Esophagus muscularis mucosa (tissue), 4 donors: ENCODE results near the gene MSRB2. TPM values are rescaled to one million over a fixed set of nuclear protein-coding genes. Genes with fewer than 3 reads are reported as not detected.

Experiments used
- DNase-seq: peaks from one replicate; pipeline ENCODE4 v3.0.0-alpha.2; 2017; ENCODE audit errors: extremely low spot score
- H3K27ac ChIP-seq, 4 donors: fragments of 200-600 bp; sonication (generic); replicated peaks in 1 of 4; 1 replicate in 3 of 4; 2 replicates in 1 of 4; pipeline ENCODE4 v1.5.1; 2016 to 2019; ENCODE audit warnings: mild to moderate bottlenecking in 1 of 4
- H3K27me3 ChIP-seq, 4 donors: fragments of 200-600 bp; sonication (generic); one replicate each; pipeline versions ENCODE4 v1.5.1 to v1.6.0; 2016 to 2019
- H3K36me3 ChIP-seq, 4 donors: fragments of 200-600 bp; sonication (generic); one replicate each; pipeline ENCODE4 v1.5.1; 2016 to 2019
- H3K4me1 ChIP-seq, 4 donors: fragments of 200-600 bp; sonication (generic); one replicate each; pipeline ENCODE4 v1.5.1; 2016 to 2019
- H3K4me3 ChIP-seq, 4 donors: fragments of 200-600 bp; sonication (generic); 1 replicate in 2 of 4; 2 replicates in 2 of 4; pipeline ENCODE4 v1.5.1; 2016 to 2019; ENCODE audit warnings: mild to moderate bottlenecking in 4 of 4, moderate library complexity in 1 of 4
- H3K9me3 ChIP-seq, 4 donors: fragments of 200-600 bp; sonication (generic); 1 replicate in 3 of 4; 2 replicates in 1 of 4; pipeline ENCODE4 v1.5.1; 2016 to 2019
- EP300 ChIP-seq: sonication (generic); formaldehyde crosslinking; IDR thresholded peaks from one replicate; pipeline ENCODE4 v1.6.1; 2017; ENCODE audit warnings: antibody characterized with exemption
- POLR2A ChIP-seq: fragments of 450-650 bp; IDR thresholded peaks from one replicate; pipeline ENCODE4 v1.6.1; 2017; ENCODE audit warnings: antibody characterized with exemption, moderate library complexity, mild to moderate bottlenecking, low read depth
- POLR2AphosphoS5 ChIP-seq, 2 donors: sonication (generic); formaldehyde crosslinking; IDR thresholded peaks; one replicate each; pipeline ENCODE4 v1.6.1; 2017; ENCODE audit warnings: antibody characterized with exemption in 2 of 2
- WGBS: methylation state at CpG from one replicate; pipeline ENCODE4 v1.1.5; 2018; 5-methylcytosine and 5-hydroxymethylcytosine counted together
- intact Hi-C: fragments of 100-400 bp; cut with DNase I; formaldehyde crosslinking; loops from one replicate; pipeline ENCODE4 v1.15.1; 2023
- total RNA-seq, 4 donors: library from RNA; depleted of rRNA; stranded (reverse); fragments of >200 nt; gene quantifications; one replicate each; pipeline versions ENCODE4 v1.1.0 to v1.2.1, GENCODE V29; 2016
- TF ChIP-seq, protein P1 (sequence below), 3 experiments: fragments of 200-600 bp in 2 of 3; fragments of 450-650 bp in 1 of 3; sonication (generic) in 2 of 3; IDR thresholded peaks; one replicate each; pipeline ENCODE4 v1.5.1; 2017 to 2019; ENCODE audit warnings: antibody characterized with exemption in 3 of 3, mild to moderate bottlenecking in 2 of 3, moderate library complexity in 1 of 3

MSRB2 gene
- total RNA-seq, 4 donors from 2014 or later = 36.0 to 48.6 (median 40.6) TPM

DNA sequence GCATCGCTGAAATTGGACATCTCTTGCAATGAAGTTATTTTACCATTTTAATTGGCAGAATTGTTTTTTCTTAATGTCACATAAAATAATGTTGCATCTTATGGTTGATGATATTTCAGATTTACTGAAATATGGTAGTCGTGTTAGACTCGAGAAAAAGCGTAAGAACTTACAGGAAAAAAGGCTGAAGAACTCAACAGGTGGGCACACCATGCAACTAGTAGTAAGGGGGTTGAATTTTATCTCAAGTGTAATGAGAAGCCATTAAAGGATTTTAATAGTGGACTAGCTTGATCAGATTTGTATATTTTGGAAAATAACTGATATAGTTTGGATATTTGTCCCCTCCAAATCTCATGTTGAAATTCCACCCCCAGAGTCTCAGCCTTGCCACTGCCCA is 41.1 kb downstream of the MSRB2 start:
- DNase-seq = no peak
- peaks cover 0 to 5% (median 0%) of the 10 kb centered on the region in 4 donors for H3K9me3 ChIP-seq
- H3K4me3 ChIP-seq = no peak overlapping the region
- no peaks in the 10 kb centered on the region for H3K36me3 ChIP-seq
- no peak overlapping the region for H3K27ac ChIP-seq
- intact Hi-C loops = no loop called here
- TF ChIP-seq POLR2A = no peak
- TF ChIP-seq, protein P1, sequence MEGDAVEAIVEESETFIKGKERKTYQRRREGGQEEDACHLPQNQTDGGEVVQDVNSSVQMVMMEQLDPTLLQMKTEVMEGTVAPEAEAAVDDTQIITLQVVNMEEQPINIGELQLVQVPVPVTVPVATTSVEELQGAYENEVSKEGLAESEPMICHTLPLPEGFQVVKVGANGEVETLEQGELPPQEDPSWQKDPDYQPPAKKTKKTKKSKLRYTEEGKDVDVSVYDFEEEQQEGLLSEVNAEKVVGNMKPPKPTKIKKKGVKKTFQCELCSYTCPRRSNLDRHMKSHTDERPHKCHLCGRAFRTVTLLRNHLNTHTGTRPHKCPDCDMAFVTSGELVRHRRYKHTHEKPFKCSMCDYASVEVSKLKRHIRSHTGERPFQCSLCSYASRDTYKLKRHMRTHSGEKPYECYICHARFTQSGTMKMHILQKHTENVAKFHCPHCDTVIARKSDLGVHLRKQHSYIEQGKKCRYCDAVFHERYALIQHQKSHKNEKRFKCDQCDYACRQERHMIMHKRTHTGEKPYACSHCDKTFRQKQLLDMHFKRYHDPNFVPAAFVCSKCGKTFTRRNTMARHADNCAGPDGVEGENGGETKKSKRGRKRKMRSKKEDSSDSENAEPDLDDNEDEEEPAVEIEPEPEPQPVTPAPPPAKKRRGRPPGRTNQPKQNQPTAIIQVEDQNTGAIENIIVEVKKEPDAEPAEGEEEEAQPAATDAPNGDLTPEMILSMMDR (IDR thresholded peaks at IDR 0.05) = no peak
- TF ChIP-seq EP300 = no peak
- no peak for TF ChIP-seq POLR2AphosphoS5 (IDR thresholded peaks at IDR 0.05)
- no peaks in the 10 kb centered on the region for H3K27me3 ChIP-seq
- WGBS = 98% methylated on average over 4 of the region's 4 CpGs
- no peaks in the 10 kb centered on the region for H3K4me1 ChIP-seq

DNA sequence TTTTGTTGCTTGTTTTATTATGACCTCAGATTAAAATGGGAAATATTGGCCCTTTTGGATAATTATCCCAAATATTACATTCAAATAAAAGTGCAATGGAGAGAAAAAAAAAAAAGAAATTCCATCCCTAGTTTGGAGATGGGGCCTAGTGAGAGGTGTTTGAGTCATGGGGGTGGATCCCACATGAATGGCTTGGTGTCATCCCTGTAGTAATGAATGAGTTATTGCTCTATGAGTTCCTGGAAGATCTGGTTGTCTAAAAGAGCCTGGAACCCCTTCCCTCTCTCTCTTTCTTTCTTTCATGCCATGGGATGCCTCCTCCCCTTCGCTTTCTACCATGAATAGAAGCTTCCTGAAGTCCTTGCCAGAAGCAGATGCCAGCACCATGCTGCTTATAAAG is 44.3 kb downstream of the MSRB2 start:
- WGBS = 69% methylated on average over 1 of the region's 1 CpG
- intact Hi-C loops = no loop called here
- H3K4me3 ChIP-seq = no peak overlapping the region
- H3K9me3 ChIP-seq = peaks cover 0 to 5% (median 0%) of the 10 kb centered on the region in 4 donors
- H3K36me3 ChIP-seq = no peaks in the 10 kb centered on the region
- H3K27ac ChIP-seq = no peak overlapping the region
- TF ChIP-seq POLR2A = no peak
- TF ChIP-seq EP300 = no peak
- TF ChIP-seq, protein P1 (IDR thresholded peaks at IDR 0.05) = no peak
- no peak for TF ChIP-seq POLR2AphosphoS5 (IDR thresholded peaks at IDR 0.05)
- H3K27me3 ChIP-seq = no peaks in the 10 kb centered on the region
- no peak for DNase-seq
- no peaks in the 10 kb centered on the region for H3K4me1 ChIP-seq

DNA sequence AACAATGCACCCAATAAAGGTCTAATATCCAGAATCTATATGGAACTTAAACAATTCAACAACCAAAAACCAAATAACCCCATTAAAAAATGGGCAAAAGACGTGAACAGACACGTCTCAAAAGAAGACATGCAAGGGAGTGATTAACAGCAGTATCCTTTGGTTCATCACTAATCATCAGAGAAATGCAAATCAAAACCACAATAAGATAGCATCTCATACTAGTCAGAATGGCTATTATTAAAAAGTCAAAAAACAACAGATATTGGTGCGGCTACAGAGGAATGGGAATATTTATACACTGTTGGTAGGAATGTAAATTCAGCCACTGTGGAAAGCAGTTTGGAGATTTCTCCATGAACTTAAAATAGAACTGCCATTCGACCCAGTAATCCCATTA is 46.6 kb downstream of the MSRB2 start:
- Histone ChIP-seq H3K4me1 (no peaks in the 10 kb centered on the region), H3K27ac (no peak overlapping the region), H3K27me3 (no peaks in the 10 kb centered on the region), H3K9me3 (peaks cover 0 to 5% (median 0%) of the 10 kb centered on the region in 4 donors), H3K36me3 (no peaks in the 10 kb centered on the region), H3K4me3 (no peak overlapping the region)
- 82% methylated on average over 4 of the region's 4 CpGs for whole genome bisulfite sequencing
- TF ChIP-seq, protein P1 (IDR thresholded peaks at IDR 0.05) = no peak
- TF ChIP-seq POLR2AphosphoS5 (IDR thresholded peaks at IDR 0.05) = no peak
- DNase-seq = no peak
- intact Hi-C loops = no loop called here

DNA sequence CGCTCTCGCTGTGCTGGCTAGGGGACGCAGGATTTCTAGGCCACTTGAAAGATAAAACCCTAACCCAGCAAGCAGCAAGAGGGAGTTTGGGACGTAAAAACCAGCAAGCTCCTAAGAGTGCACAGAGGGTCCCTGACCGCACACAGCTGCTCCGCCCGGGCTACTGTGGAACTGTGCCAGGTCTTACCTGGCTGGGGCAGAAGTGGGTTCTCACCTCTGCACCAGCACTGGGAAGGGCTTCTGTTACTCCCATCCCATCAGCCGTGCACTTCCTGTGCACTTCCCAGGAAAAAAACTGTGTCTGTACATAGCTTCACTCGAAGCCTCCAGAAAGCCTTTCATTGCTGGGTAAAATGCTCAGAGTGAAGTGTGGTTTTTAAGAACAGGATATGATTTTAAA is 50.9 kb downstream of the MSRB2 start:
- no peak for DNase-seq
- intact Hi-C loops = no loop called here
- Histone ChIP-seq H3K36me3 (no peaks in the 10 kb centered on the region), H3K4me1 (no peaks in the 10 kb centered on the region), H3K9me3 (no peaks in the 10 kb centered on the region), H3K27ac (no peak overlapping the region), H3K27me3 (no peaks in the 10 kb centered on the region), H3K4me3 (no peak overlapping the region)
- 84% methylated on average over 9 of the region's 9 CpGs for WGBS
- no peak for TF ChIP-seq POLR2AphosphoS5 (IDR thresholded peaks at IDR 0.05)
- TF ChIP-seq, protein P1 (IDR thresholded peaks at IDR 0.05) = no peak
- TF ChIP-seq EP300 = no peak
- TF ChIP-seq POLR2A = no peak

DNA sequence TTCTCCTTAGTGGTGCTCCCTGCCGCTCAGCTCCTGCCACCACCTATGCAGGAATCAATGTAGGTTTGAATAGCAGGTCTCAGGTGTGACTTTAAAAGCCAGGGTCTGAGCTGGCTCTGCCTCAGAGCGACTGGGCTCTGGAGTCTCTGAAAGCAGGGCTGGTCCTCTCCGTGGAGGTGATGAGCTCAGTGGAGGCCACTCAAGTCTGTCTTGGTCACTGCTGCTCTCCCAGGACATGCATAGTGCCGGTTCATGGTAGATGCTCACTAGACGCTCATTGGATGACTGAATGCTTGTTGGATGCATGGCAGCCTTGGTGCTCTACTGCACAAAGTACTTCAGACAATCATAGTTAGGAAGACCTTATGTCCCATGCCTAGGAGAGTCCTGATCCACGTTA is 51.7 kb downstream of the MSRB2 start:
- intact Hi-C loops = no loop called here
- no peaks in the 10 kb centered on the region for H3K9me3 ChIP-seq

More for the DNA sequence above, 51.7 kb downstream of the MSRB2 start:
- H3K27ac ChIP-seq = no peak overlapping the region
- DNase-seq = no peak
- H3K4me1 ChIP-seq = no peaks in the 10 kb centered on the region
- no peak for TF ChIP-seq EP300
- TF ChIP-seq, protein P1 (IDR thresholded peaks at IDR 0.05) = no peak
- TF ChIP-seq POLR2AphosphoS5 (IDR thresholded peaks at IDR 0.05) = no peak
- no peak for TF ChIP-seq POLR2A
- no peak overlapping the region for H3K4me3 ChIP-seq
- WGBS = 93% methylated on average over 6 of the region's 6 CpGs
- no peaks in the 10 kb centered on the region for H3K36me3 ChIP-seq
- no peaks in the 10 kb centered on the region for H3K27me3 ChIP-seq
